Activated CD8-positive, alpha-beta memory T cell treated with anti-CD3 and anti-CD28 coated beads for 24 hours (primary cell): ENCODE results near the gene PTGER2.

Experiments used
- DNase-seq: peaks from one replicate; pipeline ENCODE4 v3.0.0-alpha.2; 2020

Gene PTGER2

GRCh38 chr14:52342849-52343596, 28.9 kb downstream of the PTGER2 start:
- no peak for DNase-seq

- DNase-seq = no peak
Measured at GRCh38 chr14:52346778-52347177, 32.7 kb downstream of the PTGER2 start.

GRCh38 chr14:52348279-52348678, 34.2 kb downstream of the PTGER2 start:
- no peak for DNase-seq

- DNase-seq = no peak
Measured at GRCh38 chr14:52348776-52349175, 34.7 kb downstream of the PTGER2 start.

GRCh38 chr14:52349731-52350130, 35.6 kb downstream of the PTGER2 start:
- DNase-seq = no peak

- no peak for DNase-seq
Measured at GRCh38 chr14:52350445-52350844, 36.3 kb downstream of the PTGER2 start.

GRCh38 chr14:52351233-52352060, 37.3 kb downstream of the PTGER2 start:
- no peak for DNase-seq

GRCh38 chr14:52352061-52352491, 38.0 kb downstream of the PTGER2 start:
- DNase-seq = no peak

- no peak for DNase-seq
Measured at GRCh38 chr14:52352569-52352968, 38.5 kb downstream of the PTGER2 start.

GRCh38 chr14:52354242-52354641, 40.1 kb downstream of the PTGER2 start:
- DNase-seq = no peak

GRCh38 chr14:52355016-52355431, 40.9 kb downstream of the PTGER2 start:
- no peak for DNase-seq

- no peak for DNase-seq
Measured at GRCh38 chr14:52355526-52355925, 41.4 kb downstream of the PTGER2 start.

GRCh38 chr14:52356025-52356424, 41.9 kb downstream of the PTGER2 start:
- DNase-seq = no peak

- DNase-seq = no peak
Measured at GRCh38 chr14:52360831-52361230, 46.7 kb downstream of the PTGER2 start.

GRCh38 chr14:52363041-52363704, 49.1 kb downstream of the PTGER2 start:
- no peak for DNase-seq

- DNase-seq = no peak
Measured at GRCh38 chr14:52363961-52364360, 49.8 kb downstream of the PTGER2 start.

- no peak for DNase-seq
Measured at GRCh38 chr14:52365071-52365470, 51.0 kb downstream of the PTGER2 start.

- no peak for DNase-seq
Measured at GRCh38 chr14:52366796-52367315, 52.7 kb downstream of the PTGER2 start.

- no peak for DNase-seq
Measured at GRCh38 chr14:52369305-52369801, 55.2 kb downstream of the PTGER2 start.

GRCh38 chr14:52370406-52370935, 56.4 kb downstream of the PTGER2 start:
- no peak for DNase-seq

GRCh38 chr14:52377940-52378339, 63.8 kb downstream of the PTGER2 start:
- DNase-seq = no peak
